Non-pigmented ciliary epithelial cell (primary cell): ENCODE results near the gene CTNNA2.
A peak's percentile ranks its signal among the peaks of the same experiment; 100 is the strongest.

Experiments used
- DNase-seq: peaks from one replicate; pipeline ENCODE4 v3.0.0-alpha.2; 2010; ENCODE audit warnings: low read depth

Gene CTNNA2

GRCh38 chr2:79713131-79713785, 200.4 kb downstream of the CTNNA2 start:
- no peak for DNase-seq

DNA sequence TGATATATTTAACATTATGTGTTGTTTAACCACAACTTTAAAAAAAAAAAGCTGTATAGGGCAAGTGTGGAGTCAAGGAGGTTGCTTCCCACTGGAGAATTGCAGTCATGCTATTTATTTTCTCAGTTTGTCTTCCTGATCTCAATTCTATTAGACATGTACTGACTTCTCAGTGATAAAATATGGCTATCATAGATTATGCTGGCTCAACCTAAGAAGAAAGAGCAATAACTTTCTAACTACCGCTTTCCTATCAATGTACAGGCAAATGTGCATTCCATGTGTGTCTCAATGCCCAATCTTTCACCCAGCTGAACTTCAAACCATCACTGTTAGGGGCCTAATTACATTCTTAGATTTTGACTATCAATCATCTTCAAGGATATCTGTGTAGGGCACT, 201.4 kb downstream of the CTNNA2 start:
- DNase-seq = no peak

GRCh38 chr2:79715338-79715737, 202.5 kb downstream of the CTNNA2 start:
- no peak for DNase-seq

DNA sequence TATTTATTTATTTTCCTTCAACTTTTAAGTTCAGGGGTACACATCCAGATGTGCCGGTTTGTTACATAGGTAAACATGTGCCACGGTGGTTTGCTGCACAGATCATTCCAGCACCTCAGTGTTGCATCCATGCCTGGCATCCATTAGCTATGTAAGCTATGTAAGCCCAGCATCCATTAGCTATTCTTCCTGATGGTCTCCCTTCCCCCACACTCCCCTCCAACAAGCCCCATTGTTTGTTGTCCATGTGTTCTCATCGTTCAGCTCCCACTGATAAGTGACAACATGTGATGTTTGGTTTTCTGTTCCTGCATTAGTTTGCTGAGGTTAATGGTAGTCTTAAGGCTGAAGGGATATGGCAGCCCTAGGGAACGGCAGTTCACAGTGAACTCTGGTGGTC, 203.4 kb downstream of the CTNNA2 start:
- no peak for DNase-seq

DNA sequence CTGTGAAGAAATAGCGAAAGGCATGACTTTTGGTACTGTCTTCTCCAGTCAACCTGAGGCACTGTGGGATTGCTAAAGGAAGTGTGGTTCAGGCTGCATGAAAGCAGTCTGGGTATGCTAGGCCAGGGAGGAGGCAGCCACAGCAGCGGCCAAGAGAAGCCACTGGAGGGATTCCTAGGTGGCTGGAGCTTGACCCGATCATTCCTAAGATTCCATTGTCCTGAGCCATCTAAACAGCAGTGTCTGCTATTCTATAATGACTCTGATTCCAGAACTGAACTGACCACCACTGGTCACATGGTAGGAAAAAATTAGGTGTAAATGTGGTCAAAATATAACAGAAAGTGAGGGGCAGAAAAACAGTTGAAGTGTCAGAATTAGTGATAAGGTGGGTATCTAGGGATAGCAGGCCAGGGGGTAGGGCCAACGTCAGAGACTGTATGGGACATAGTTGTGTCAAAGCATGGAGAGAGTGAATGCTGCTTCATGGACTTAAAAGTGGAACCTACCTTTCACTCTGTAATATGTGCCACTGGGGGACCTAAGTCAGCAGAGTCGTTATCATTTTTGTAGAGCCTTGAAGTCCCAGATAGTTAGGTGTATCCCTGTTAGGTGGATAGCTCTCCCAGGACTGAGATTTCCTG, 204.6 kb downstream of the CTNNA2 start:
- DNase-seq = peak; percentile 86

- DNase-seq = no peak
These were observed 208.2 kb downstream of the CTNNA2 start for GRCh38 chr2:79721061-79721460.

DNA sequence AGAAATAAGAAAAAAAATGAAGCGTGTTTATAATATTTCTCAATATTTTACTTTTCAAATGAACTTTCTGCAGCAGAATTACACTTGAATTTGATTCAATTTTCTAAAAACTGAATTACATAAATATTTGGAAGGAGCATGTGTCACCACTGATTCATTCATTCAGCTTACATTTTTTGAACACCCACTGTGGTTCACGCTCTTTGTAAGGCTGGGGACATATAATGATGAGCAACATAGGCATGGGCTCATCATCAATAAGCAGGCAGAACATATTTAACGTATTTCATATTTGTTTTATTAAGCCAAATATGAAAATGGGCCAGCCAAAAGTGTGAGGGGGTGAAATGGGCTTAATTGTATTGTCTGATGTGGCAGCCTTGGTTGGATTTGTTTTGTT, 209.1 kb downstream of the CTNNA2 start:
- no peak for DNase-seq

- DNase-seq = peak; percentile 96
These were observed 211.0 kb downstream of the CTNNA2 start for GRCh38 chr2:79723830-79724229.

DNA sequence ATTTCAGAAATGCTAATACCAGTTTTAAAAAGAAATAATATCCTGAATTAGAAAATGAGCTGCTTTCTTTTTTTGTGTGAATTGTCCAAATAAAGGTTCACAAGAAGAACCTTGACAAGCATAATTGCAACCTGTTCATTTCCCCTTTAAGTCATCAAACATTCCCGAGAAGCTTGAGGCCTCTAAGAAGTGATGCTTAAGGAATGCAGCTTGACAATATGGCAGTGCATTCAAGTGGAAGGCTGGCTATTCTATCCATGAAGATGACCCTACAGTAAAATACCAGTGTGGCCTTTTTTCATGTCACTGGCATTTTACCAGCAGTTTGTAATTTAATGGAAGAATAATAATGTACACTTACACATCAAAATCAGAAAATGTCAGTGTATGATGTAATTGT, 216.7 kb downstream of the CTNNA2 start:
- DNase-seq = no peak

DNA sequence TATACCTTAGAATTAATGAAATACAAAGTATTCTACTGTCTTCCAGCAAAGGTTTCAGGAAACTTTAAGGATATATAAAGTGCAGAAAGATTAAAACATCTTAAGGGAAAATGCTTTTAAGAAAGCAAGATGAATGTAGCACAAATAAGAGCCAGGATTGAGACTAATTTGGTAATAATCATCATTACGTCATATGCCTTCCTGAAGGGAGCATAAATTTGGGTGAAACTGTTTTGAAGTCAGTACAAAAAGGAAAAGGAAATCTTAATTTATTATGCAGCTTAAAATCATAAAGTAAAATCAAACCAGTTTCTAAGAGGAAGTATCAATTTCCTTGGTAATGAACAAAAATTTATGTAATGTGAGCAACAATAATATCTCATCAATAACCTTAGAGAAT, 221.7 kb downstream of the CTNNA2 start:
- no peak for DNase-seq

GRCh38 chr2:79740879-79741443, 228.1 kb downstream of the CTNNA2 start:
- DNase-seq = no peak

DNA sequence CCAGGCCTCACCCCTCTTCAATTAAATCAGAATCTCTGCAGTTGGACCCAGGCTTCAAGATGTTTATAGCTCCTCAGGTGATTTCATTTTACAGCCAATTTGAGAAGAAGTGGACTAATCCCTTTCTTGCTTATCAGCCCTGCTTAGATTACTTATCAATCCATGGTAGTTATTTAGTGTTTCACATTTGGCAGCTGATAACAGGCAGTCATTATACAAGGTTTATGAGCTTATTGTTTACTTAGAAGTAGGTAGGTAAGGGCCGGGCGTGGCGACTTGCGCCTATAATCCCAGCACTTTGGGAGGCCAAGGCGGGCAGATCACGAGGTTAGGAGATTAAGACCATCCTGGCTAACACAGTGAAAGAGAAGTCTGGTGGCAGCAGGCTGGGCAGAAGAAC, 237.5 kb downstream of the CTNNA2 start:
- DNase-seq = no peak

DNA sequence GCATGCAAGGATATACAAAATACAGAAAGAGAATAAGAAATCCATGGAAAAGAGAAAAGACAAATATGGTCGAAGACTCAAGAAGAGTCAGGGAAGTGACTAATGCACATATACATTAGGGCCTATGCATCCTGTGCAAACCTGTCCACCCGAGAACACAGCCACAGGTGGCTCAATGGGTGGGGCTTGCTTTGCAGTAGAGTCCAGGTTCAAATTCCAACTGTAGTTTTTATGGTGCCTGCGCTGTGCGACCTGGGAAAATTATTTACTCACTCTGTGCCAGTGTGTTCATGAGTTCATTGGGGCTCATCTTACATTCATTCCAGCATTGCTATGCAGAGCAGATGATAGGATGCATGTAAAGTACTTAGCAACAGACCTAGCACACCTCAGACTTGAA, 244.7 kb downstream of the CTNNA2 start:
- DNase-seq = no peak

GRCh38 chr2:79758042-79758441, 245.2 kb downstream of the CTNNA2 start:
- DNase-seq = no peak

DNA sequence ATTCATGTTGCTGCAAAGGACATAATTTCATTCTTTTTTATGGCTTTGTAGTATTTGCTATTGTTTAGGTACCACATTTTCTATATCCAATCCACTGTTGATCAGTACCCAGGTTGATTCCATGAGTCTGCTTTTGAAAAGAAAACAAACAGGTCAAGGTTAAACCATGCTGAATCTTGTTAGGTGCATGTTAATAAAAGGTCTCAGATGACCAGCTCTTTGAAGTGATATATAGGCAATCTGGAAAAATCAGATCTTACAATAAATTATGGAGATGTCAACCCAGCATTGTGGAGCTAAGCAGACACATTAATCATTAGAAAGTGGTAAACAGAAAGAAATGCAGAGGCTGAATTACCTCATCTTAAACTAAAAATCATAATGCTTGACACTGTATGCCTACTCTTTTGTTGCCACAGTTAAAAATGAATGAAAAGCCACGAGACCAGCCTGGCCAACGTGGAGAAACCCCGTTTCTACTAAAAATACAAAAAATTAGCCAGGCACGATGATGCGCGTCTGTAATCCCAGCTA, 246.0 kb downstream of the CTNNA2 start:
- DNase-seq = no peak

DNA sequence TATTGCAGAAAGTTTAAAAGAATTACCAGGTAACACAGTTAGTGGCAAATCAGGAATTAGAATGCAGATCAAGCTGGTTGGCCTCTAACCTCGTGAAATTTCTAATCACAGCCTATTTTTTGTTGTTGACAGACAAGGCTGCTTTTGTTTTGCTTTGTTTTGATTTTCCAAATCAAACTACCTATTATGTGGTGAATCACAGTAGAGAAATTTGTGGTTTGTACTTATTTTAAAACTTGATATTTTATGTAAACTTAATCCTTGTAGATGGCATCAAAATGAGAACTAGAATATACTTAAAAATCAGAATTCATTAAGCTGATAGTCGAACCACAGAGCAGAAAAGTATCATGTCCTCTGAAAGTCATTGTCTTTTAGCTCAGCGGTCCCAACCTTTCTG, 258.1 kb downstream of the CTNNA2 start:
- no peak for DNase-seq

GRCh38 chr2:79771493-79771892, 258.6 kb downstream of the CTNNA2 start:
- no peak for DNase-seq

GRCh38 chr2:79774016-79774415, 261.2 kb downstream of the CTNNA2 start:
- DNase-seq = no peak

- DNase-seq = no peak
These were observed 263.6 kb downstream of the CTNNA2 start for GRCh38 chr2:79776461-79776860.

DNA sequence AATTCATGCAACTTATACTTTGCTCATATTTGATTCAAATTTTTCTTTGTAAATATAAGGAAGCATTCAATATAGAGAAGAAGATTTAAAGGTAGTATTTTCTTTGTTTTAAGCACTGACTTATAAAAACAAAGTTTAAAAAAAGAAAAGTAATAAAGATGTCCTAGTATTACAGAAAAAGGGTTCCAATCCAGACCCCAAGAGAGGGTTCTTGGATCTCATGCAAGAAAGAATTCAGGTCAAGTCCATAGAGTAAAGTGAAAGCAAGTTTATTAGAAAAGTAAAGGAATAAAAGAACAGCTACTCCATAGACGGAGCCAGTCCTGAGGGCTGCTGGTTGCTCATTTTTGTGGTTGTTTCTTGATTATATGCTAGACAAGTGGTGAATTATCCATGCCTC, 267.9 kb downstream of the CTNNA2 start:
- DNase-seq = no peak

GRCh38 chr2:79782576-79783452, 270.0 kb downstream of the CTNNA2 start:
- DNase-seq = no peak

DNA sequence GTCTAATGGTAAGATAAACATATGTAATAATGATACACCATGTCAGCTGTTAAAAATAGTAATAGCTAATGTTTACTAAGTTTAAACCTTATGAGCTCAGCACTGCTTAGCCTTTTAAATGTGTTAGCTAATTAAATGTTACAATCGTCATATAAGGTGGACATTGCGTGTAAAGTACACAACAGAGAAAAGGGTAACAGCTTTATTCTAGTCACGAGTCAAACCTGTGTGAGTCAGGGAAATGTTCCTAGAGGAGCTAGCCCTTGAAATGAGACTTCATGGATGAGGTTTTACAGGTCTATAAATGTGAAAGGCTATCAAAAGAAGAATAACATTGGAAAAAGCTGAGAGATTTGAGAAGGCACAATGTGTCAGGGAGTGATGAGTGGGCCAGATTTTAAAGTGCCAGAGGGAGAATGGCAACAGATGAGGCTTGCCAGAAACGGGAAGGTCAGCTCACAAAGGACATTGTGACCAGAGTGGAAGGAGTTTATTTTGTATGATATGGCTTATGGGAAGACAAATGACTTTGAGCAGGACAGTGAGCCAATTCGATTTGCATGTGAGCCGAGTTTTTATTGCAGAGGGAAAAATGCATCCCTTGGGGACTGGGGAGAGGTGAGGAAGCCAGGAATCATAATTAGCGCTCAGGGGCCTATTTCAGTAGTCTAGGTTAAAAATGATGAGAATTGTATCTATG, 276.3 kb downstream of the CTNNA2 start:
- DNase-seq = no peak
